H1 (cell line): ENCODE measurements around the gene AGPAT2. TPM values are rescaled to one million over a fixed set of nuclear protein-coding genes. Genes with fewer than 3 reads are reported as not detected.

Source experiments
- CTCF ChIA-PET: fragments of 300-600 bp; sonication (Branson Sonifier 250); formaldehyde crosslinking; loops from one replicate; lab custom pipeline; 2021; ENCODE audit not compliant: partially characterized antibody; lab: Charles Lee
- POLR2A ChIA-PET: fragments of 300-600 bp; sonication (Branson Sonifier 250); formaldehyde crosslinking; loops from one replicate; lab custom pipeline; 2021; ENCODE audit warnings: inconsistent platforms; ENCODE audit not compliant: partially characterized antibody; lab: Charles Lee
- DNase-seq, 2 experiments: peaks; one replicate each; pipeline versions ENCODE4 v3.0.0 to v3.0.0-alpha.2; 2010 to 2022; ENCODE audit warnings: low spot score in 2 of 2, low read depth in 1 of 2, mixed read lengths in 1 of 2
- FAIRE-seq: peaks from 2 replicates; lab custom pipeline; 2011; peaks lifted over from hg19 to GRCh38; lab: Jason Lieb, UNC
- H2AFZ ChIP-seq: 2 replicates; pipeline ENCODE4 v1.8.1; 2012; ENCODE audit warnings: low read length, inconsistent platforms
- H2AK5ac ChIP-seq: 2 replicates; pipeline ENCODE4 v1.6.1; 2013; ENCODE audit warnings: low read depth, low read length
- H2BK120ac ChIP-seq: replicated peaks from 2 replicates; pipeline ENCODE3; 2013; ENCODE audit warnings: low read depth, low read length, inconsistent platforms
- H2BK12ac ChIP-seq: 2 replicates; pipeline ENCODE4 v1.6.1; 2013; ENCODE audit warnings: low read depth, low read length
- H2BK15ac ChIP-seq: 2 replicates; pipeline ENCODE4 v1.6.1; 2013; ENCODE audit warnings: low read length
- H2BK20ac ChIP-seq: 2 replicates; pipeline ENCODE4 v1.6.1; 2013; ENCODE audit warnings: low read length
- H2BK5ac ChIP-seq: 2 replicates; pipeline ENCODE4 v1.6.1; 2013; ENCODE audit warnings: low read depth, low read length
- H3K14ac ChIP-seq: 2 replicates; pipeline ENCODE4 v1.6.1; 2013; ENCODE audit warnings: inconsistent platforms; ENCODE audit not compliant: insufficient read length
- H3K18ac ChIP-seq: 2 replicates; pipeline ENCODE4 v1.6.1; 2013; ENCODE audit warnings: low read length; ENCODE audit errors: extremely low read depth
- H3K23ac ChIP-seq: 2 replicates; pipeline ENCODE4 v1.6.1; 2013; ENCODE audit warnings: inconsistent platforms; ENCODE audit not compliant: insufficient read length
- H3K23me2 ChIP-seq: 2 replicates; pipeline ENCODE4 v1.6.1; 2013; ENCODE audit warnings: low read depth, low read length
- H3K27ac ChIP-seq: 2 replicates; pipeline ENCODE4 v1.6.1; 2011; ENCODE audit warnings: low read depth, low read length, inconsistent platforms
- H3K27me3 ChIP-seq, 4 experiments: replicated peaks in 1 of 4; 1 replicate in 1 of 4; 2 replicates in 3 of 4; pipeline versions ENCODE4 v1.6.1 to v1.8.1; 2011 to 2013; ENCODE audit warnings: low read length in 3 of 4, mild to moderate bottlenecking in 3 of 4, inconsistent platforms in 2 of 4, mixed read lengths in 2 of 4, moderate library complexity in 1 of 4; ENCODE audit not compliant: control insufficient read depth in 3 of 4, insufficient read depth in 3 of 4; ENCODE audit errors: extremely low read depth in 1 of 4
- H3K36me3 ChIP-seq, 4 experiments: 2 replicates each; pipeline versions ENCODE4 v1.6.1 to v1.8.1; 2011 to 2013; ENCODE audit warnings: mild to moderate bottlenecking in 4 of 4, low read length in 3 of 4, moderate library complexity in 2 of 4, control low read depth in 1 of 4, inconsistent platforms in 1 of 4; ENCODE audit not compliant: insufficient read depth in 4 of 4, control insufficient read depth in 2 of 4
- H3K4ac ChIP-seq: replicated peaks from 2 replicates; pipeline ENCODE3; 2013; ENCODE audit warnings: low read length, low read depth, mixed read lengths, inconsistent platforms; ENCODE audit not compliant: insufficient read length
- H3K4me1 ChIP-seq, 4 experiments: replicated peaks in 1 of 4; 1 replicate in 1 of 4; 2 replicates in 3 of 4; pipeline versions ENCODE4 v1.6.1 to v1.8.1; 2011 to 2013; ENCODE audit warnings: low read length in 3 of 4, inconsistent platforms in 2 of 4, mixed read lengths in 1 of 4; ENCODE audit not compliant: insufficient read depth in 4 of 4, control insufficient read depth in 3 of 4
- H3K4me2 ChIP-seq, 2 experiments: 2 replicates each; pipeline versions ENCODE4 v1.6.1 to v1.8.1; 2011 to 2013; ENCODE audit warnings: low read depth in 2 of 2, low read length in 2 of 2, control low read depth in 1 of 2, inconsistent platforms in 1 of 2, mild to moderate bottlenecking in 1 of 2; ENCODE audit not compliant: insufficient read depth in 1 of 2
- H3K4me3 ChIP-seq, 4 experiments: fragments of 200-600, 300-600 bp in 1 of 4; sonication (generic), shearing (Covaris generic), sonication (Bioruptor Twin) in 1 of 4; 2 replicates each; pipeline versions ENCODE4 v1.5.1 to v1.8.1; 2011 to 2016; ENCODE audit warnings: low read length in 4 of 4, low read depth in 3 of 4, control low read depth in 2 of 4, inconsistent platforms in 2 of 4, mild to moderate bottlenecking in 2 of 4, mixed read lengths in 1 of 4, moderate library complexity in 1 of 4; ENCODE audit not compliant: insufficient read depth in 2 of 4; ENCODE audit errors: extremely low read depth in 1 of 4
- H3K56ac ChIP-seq: replicated peaks from 2 replicates; pipeline ENCODE3; 2013; ENCODE audit warnings: low read depth, mild to moderate bottlenecking, mixed read lengths, low read length, inconsistent platforms; ENCODE audit not compliant: insufficient read length
- H3K79me1 ChIP-seq: 2 replicates; pipeline ENCODE4 v1.6.1; 2013; ENCODE audit warnings: low read depth, low read length, control low read depth
- H3K79me2 ChIP-seq, 2 experiments: 2 replicates each; pipeline versions ENCODE4 v1.6.1 to v1.8.1; 2012 to 2013; ENCODE audit warnings: low read length in 2 of 2, mild to moderate bottlenecking in 2 of 2, inconsistent platforms in 1 of 2; ENCODE audit not compliant: insufficient read depth in 2 of 2, control insufficient read depth in 1 of 2
- H3K9ac ChIP-seq, 4 experiments: replicated peaks in 1 of 4; 1 replicate in 1 of 4; 2 replicates in 3 of 4; pipeline versions ENCODE4 v1.6.1 to v1.8.1; 2011 to 2013; ENCODE audit warnings: low read depth in 3 of 4, low read length in 3 of 4, control low read depth in 2 of 4, mild to moderate bottlenecking in 2 of 4, moderate library complexity in 2 of 4, inconsistent platforms in 1 of 4; ENCODE audit errors: extremely low read depth in 1 of 4
- H3K9me3 ChIP-seq, 2 experiments: 2 replicates each; pipeline versions ENCODE4 v1.6.1 to v1.8.1; 2012 to 2013; ENCODE audit warnings: mild to moderate bottlenecking in 2 of 2, moderate library complexity in 2 of 2, control low read depth in 1 of 2, inconsistent platforms in 1 of 2, low read depth in 1 of 2, low read length in 1 of 2, mixed read lengths in 1 of 2; ENCODE audit not compliant: insufficient read depth in 2 of 2
- H4K20me1 ChIP-seq, 2 experiments: replicated peaks in 1 of 2; 2 replicates each; pipeline versions ENCODE3 to v1.8.1; 2011 to 2013; ENCODE audit warnings: inconsistent platforms in 2 of 2, low read length in 2 of 2, mild to moderate bottlenecking in 1 of 2; ENCODE audit not compliant: insufficient read depth in 2 of 2, control insufficient read depth in 1 of 2
- H4K5ac ChIP-seq: 2 replicates; pipeline ENCODE4 v1.6.1; 2013; ENCODE audit warnings: low read length, low read depth, mixed read lengths, inconsistent platforms; ENCODE audit not compliant: insufficient read length
- H4K8ac ChIP-seq: 2 replicates; pipeline ENCODE4 v1.8.0; 2013; ENCODE audit warnings: mild to moderate bottlenecking, moderate library complexity, low read length, inconsistent platforms; ENCODE audit not compliant: insufficient read depth; ENCODE audit errors: extremely low read depth
- H4K91ac ChIP-seq: replicated peaks from 2 replicates; pipeline ENCODE3; 2013; ENCODE audit warnings: low read length, mixed read lengths, inconsistent platforms; ENCODE audit not compliant: insufficient read length
- BCL11A ChIP-seq, 2 experiments: IDR thresholded peaks; one replicate each; pipeline ENCODE4 v1.6.1; 2011; ENCODE audit warnings: low read depth in 2 of 2, low read length in 2 of 2, mild to moderate bottlenecking in 2 of 2
- BRCA1 ChIP-seq: IDR thresholded peaks from 2 replicates; pipeline ENCODE4 v1.6.1; 2012; ENCODE audit warnings: low read depth, low read length, improper control_type of control experiment
- FOSL1 ChIP-seq: IDR thresholded peaks from 2 replicates; pipeline ENCODE4 v1.6.1; 2011; ENCODE audit warnings: mild to moderate bottlenecking, low read depth, low read length, moderate library complexity; ENCODE audit not compliant: insufficient read depth
- MAFK ChIP-seq: IDR thresholded peaks from 2 replicates; pipeline ENCODE4 v1.6.1; 2012; ENCODE audit warnings: low read depth, mild to moderate bottlenecking, improper control_type of control experiment, low read length
- PHF8 ChIP-seq: fragments of 200-600 bp; sonication (generic); conservative IDR thresholded peaks from 2 replicates; pipeline ENCODE4 v1.7.1; 2012; ENCODE audit warnings: low read depth, mild to moderate bottlenecking, inconsistent platforms, low read length, moderate library complexity
- WGBS, 2 experiments: shearing (Covaris generic) in 1 of 2; methylation state at CpG; one replicate each; pipeline versions ENCODE4 v1.1.6 to v1.1.7; 2013 to 2015; ENCODE audit warnings: low lambda C conversion rate in 2 of 2, mixed read lengths in 2 of 2, inconsistent platforms in 1 of 2, low coverage in 1 of 2, missing lambda C conversion rate in 1 of 2; ENCODE audit not compliant: insufficient replicate concordance in 2 of 2, insufficient coverage in 1 of 2, insufficient read length in 1 of 2; ENCODE audit errors: extremely low coverage in 1 of 2, missing lambda C conversion rate in 1 of 2; 5-methylcytosine and 5-hydroxymethylcytosine counted together
- polyA plus RNA-seq, 7 experiments: library from polyadenylated mRNA; depleted of rRNA in 3 of 7; stranded (reverse) in 5 of 7; unstranded in 2 of 7; fragments of >200 nt in 5 of 7; fragments of 200-250 nt in 2 of 7; gene quantifications; 1 replicate in 5 of 7; 2 replicates in 1 of 7; 4 replicates in 1 of 7; pipeline versions ENCODE4 v1.2.1 to v1.2.3, GENCODE V29; 2011 to 2013; ENCODE audit warnings: missing spikeins in 2 of 7, mixed read lengths in 2 of 7
- total RNA-seq: library from RNA; stranded (reverse); fragmentation: NEBNext Ultra II Directional; extraction: Animal tissue kit (Norgen Biotek cat#: 25700); gene quantifications from 2 replicates; pipeline ENCODE4 v1.2.1, GENCODE V29; 2021

Gene AGPAT2
- total and polyA plus RNA-seq, 2 of the 8 experiments (the other 6 are each of a cell fraction or from before 2014, with no cell fraction given), result 31.6 to 37.6 TPM

- Histone ChIP-seq H3K9me3 (no peaks in the 10 kb centered on the region), H2BK20ac (no peak overlapping the region), H3K79me1 (no peaks in the 10 kb centered on the region), H3K23me2 (no peaks in the 10 kb centered on the region; the same call in 1 of the 2 replicates), H3K56ac (no peak overlapping the region), H3K79me2 (no peaks in the 10 kb centered on the region), H3K23ac (no peak overlapping the region), H3K4ac (no peak overlapping the region), H3K9ac (no peak overlapping the region), H3K4me1 (peaks cover 0 to 4% (median 2%) of the 10 kb centered on the region in 4 experiments; a peak in 4 of 7 replicates), H3K18ac (no peak overlapping the region), H2BK15ac (no peak overlapping the region), H3K27me3 (no peaks in the 10 kb centered on the region; a peak in 2 of 7 replicates), H3K36me3 (no peaks in the 10 kb centered on the region), H4K8ac (peak overlapping the region; percentile 51; the same call in 1 of the 2 replicates), H4K20me1 (peaks cover 0 to 6% of the 10 kb centered on the region in 2 experiments), H3K27ac (no peak overlapping the region), H4K91ac (no peak overlapping the region), H2BK12ac (no peak overlapping the region), H2BK5ac (no peak overlapping the region), H4K5ac (no peak overlapping the region), H2AK5ac (no peak overlapping the region), H3K14ac (no peak overlapping the region), H3K4me2 (no peak overlapping the region), H3K4me3 (no peak overlapping the region), H2BK120ac (no peak overlapping the region), H2AFZ (no peak overlapping the region)
- WGBS, 2 experiments, result 85% methylated on average over 21 of the region's 27 CpGs; no CpG with 5 or more reads in 1 of the 2 experiments
- ChIA-PET POLR2A (interaction anchor here (0.8 to 1.0 kb wide), 5 partner anchors 8 to 338 kb away, joined by 3 to 4 read pairs (median 3); no protein-coding TSS in a partner anchor), CTCF (interaction anchor here (0.7 to 2.6 kb wide), 11 partner anchors 8 to 760 kb away, joined by 3 to 14 read pairs (median 3); no protein-coding TSS in a partner anchor)
- no peak for DNase-seq
- no peak for TF ChIP-seq FOSL1
- TF ChIP-seq MAFK, result no peak
- no peak for TF ChIP-seq BCL11A (IDR thresholded peaks at IDR 0.05; ENCODE audit: low read depth in 2 of 2, low read length in 2 of 2)
- no peak for TF ChIP-seq BRCA1
- no peak for TF ChIP-seq PHF8
- no peak for FAIRE-seq
Observed at GRCh38 chr9:136664000-136664915, 23.0 kb downstream of the AGPAT2 start.
